ENCODE data around the gene RNU6-9. TPM values are rescaled to one million over a fixed set of nuclear protein-coding genes. Genes with fewer than 3 reads are reported as not detected.

Gene RNU6-9
- total and polyA plus RNA-seq, 12 donors: not detected

DNA sequence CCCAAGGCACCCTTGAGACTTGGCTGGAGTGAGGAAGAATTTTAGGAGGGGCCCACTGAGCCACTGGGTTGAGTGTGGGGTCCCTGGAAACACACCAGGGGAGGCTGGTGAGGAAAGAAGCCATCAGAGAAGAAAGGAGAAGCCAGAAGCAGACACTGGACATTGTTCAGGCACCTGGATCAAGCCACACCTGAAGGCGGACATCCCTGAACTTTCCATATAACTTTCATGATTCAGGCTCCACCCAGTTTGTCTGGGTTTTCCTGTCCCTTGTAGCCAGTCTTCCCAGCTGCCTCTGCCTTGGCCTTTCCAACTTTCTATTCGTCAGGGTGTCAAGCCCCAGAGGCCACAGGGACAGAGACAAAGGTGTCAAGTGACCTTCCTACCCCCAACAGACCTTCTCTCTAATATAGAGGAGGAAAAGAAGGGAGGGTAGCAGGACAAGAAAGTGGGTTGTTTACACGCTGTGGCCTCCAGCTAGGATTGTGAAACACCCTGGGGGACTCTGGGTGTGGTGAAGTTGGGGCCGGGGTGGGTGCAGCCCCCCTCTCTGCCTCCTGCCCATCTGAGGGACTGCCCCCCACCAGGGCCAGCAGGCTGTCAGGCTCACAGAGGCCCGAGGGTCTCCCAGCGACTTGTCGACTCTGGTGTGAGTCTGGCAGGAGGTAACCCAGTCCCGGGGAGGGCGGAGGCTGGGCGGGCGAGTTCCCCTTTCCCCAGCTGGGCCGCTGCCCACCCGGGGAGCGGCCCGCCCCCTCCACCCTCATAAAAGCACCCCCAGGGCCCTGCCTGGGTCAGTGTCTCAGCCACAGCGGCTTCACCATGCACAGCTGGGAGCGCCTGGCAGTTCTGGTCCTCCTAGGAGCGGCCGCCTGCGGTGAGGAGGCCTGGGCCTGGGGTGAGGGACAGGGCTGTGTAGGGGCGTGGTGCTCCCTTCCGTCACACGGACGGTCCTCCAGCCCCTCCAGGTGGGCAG lies 34.1 kb upstream of the RNU6-9 start, which contains the start of gene CFD:
TSS of gene CFD (plus strand) at position 797 of the 976 bp plus-strand sequence. CDS start at position 823, 26 bp downstream.
- peak in 1 of 2 donors; percentile 81 for DNase-seq
- TF ChIP-seq CTCF (IDR thresholded peaks at IDR 0.05): no peak
- peaks cover 0 to 58% (median 39%) of the 10 kb centered on the region in 7 donors for H3K27me3 ChIP-seq

GRCh38 chr19:861141-861755 lies 32.0 kb upstream of the RNU6-9 start:
- no peak overlapping the region for H3K27ac ChIP-seq
- H3K4me1 ChIP-seq: peaks cover 0 to 46% (median 10%) of the 10 kb centered on the region in 9 donors
- no peaks in the 10 kb centered on the region for H3K36me3 ChIP-seq
- 64 to 68% methylated on average over 33 to 34 of the region's 35 CpGs for WGBS, 2 donors
- intact Hi-C loops (cut with DNase I): loop anchor here in 6 of 10 donors (5.0 to 10.0 kb wide), 6 partner anchors 56 to 124 kb away; partner anchors contain the start of genes KISS1R (in 4 of the 6) and WDR18 (in 3 of the 6)
- ATAC-seq: no peak
- H3K27me3 ChIP-seq: peaks cover 0 to 47% (median 36%) of the 10 kb centered on the region in 7 donors
- no peak for DNase-seq
- H3K4me3 ChIP-seq: peak overlapping the region in 6 of 10 donors; percentile 34 to 57 (median 50)
- TF ChIP-seq CTCF (IDR thresholded peaks at IDR 0.05): no peak
- H3K9me3 ChIP-seq: no peaks in the 10 kb centered on the region

More for the DNA sequence above, 34.1 kb upstream of the RNU6-9 start, which contains the start of gene CFD:
- H3K4me3 ChIP-seq: peak within 1 kb of the TSS; percentile 16 to 57 (median 46)
- H3K36me3 ChIP-seq: no peaks in the 10 kb centered on the region
- intact Hi-C loops (cut with DNase I): loop anchor here in 5 of 10 donors (5.0 to 10.0 kb wide), 7 partner anchors 58 to 126 kb away; partner anchors contain the start of genes WDR18 (in 2 of the 5), KISS1R (in 1 of the 5) and PTBP1 (in 1 of the 5)
- ATAC-seq: peak; percentile 56 to 72 (median 64)
- H3K9me3 ChIP-seq: no peaks in the 10 kb centered on the region
- peak within 1 kb of the TSS; percentile 8 to 86 (median 78) for H3K27ac ChIP-seq
- WGBS, 2 donors: 41 to 48% methylated on average over 24 of the region's 24 CpGs
- H3K4me1 ChIP-seq: peaks cover 0 to 44% (median 10%) of the 10 kb centered on the region in 9 donors

DNA sequence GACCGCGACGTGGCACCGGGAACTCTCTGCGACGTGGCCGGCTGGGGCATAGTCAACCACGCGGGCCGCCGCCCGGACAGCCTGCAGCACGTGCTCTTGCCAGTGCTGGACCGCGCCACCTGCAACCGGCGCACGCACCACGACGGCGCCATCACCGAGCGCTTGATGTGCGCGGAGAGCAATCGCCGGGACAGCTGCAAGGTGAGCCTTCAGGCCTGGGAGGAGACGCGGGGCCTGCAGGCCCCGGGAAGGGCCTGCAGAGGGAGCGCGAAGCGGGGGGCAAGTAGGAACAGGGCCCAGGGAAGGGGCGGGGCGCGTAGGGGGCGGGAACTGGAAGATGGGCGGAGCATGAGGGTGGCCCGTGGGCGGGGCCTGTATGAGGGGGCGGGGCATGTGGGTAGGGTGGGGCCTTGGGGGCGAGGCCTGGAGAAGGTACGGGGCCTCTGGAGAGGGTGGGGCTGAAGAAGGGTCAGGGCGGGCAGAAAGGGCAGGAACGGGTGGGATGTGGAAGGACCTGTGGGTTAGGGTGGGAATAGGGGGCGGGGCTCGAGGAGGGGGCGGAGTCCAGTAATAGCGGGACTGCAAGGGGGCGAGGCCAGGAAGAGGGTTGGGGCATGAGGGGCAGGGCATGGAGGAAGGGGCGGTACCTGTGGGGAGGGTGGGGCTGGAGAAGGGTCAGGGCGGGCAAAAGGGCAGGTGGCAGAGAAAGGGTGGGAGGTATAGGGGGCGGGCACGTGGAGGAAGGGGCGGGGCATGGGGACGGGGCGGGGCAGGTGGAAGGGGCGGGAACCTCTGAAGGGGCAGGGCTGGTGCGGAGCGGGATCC lies 31.3 kb upstream of the RNU6-9 start:
- Histone ChIP-seq H3K9me3 (no peaks in the 10 kb centered on the region), H3K27me3 (peaks cover 0 to 47% (median 35%) of the 10 kb centered on the region in 7 donors), H3K27ac (no peak overlapping the region), H3K4me1 (peaks cover 0 to 46% (median 10%) of the 10 kb centered on the region in 9 donors), H3K4me3 (peak overlapping the region in 1 of 10 donors; percentile 42), H3K36me3 (no peaks in the 10 kb centered on the region)
- DNase-seq (peak in 1 of 2 donors; percentile 60), ATAC-seq (peak in 2 of 8 donors; percentile 4 to 19)
- WGBS, 2 donors: 19 to 26% methylated on average over 54 to 60 of the region's 60 CpGs
- intact Hi-C loops (cut with DNase I): loop anchor here in 8 of 10 donors (2.0 to 10.0 kb wide), 8 partner anchors 51 to 123 kb away; partner anchors contain the start of genes KISS1R (in 4 of the 8), WDR18 (in 3 of the 8) and R3HDM4 (in 1 of the 8)
- no peak for TF ChIP-seq CTCF (IDR thresholded peaks at IDR 0.05)

All from heart right ventricle (tissue), 16 donors.